GM23338 (cell line): ENCODE measurements around the gene SKIC8. TPM values are rescaled to one million over a fixed set of nuclear protein-coding genes. Genes with fewer than 3 reads are reported as not detected.

Source experiments
- ATAC-seq: fragments of 200-7000 bp; cut with Tn5 transposase; 3 replicates; pipeline ENCODE4 v1.9.1; 2020
- DNase-seq: peaks from one replicate; pipeline ENCODE4 v3.0.0-alpha.2; 2015; ENCODE audit warnings: low spot score
- H2AFZ ChIP-seq: fragments of 200-600 bp; sonication (generic); 2 replicates; pipeline ENCODE4 v1.8.0; 2016; ENCODE audit warnings: antibody characterized with exemption, mild to moderate bottlenecking, moderate library complexity
- H3F3A ChIP-seq: fragments of 200-600 bp; sonication (generic); replicated peaks from 2 replicates; pipeline ENCODE4 v1.8.0; 2017; ENCODE audit warnings: antibody characterized with exemption, mixed run types, low read depth
- H3K27ac ChIP-seq: fragments of 200-600 bp; sonication (generic); 2 replicates; pipeline ENCODE4 v1.6.1; 2016; ENCODE audit warnings: low read depth
- H3K27me3 ChIP-seq: fragments of 200-600 bp; sonication (generic); 2 replicates; pipeline ENCODE4 v1.8.0; 2016; ENCODE audit warnings: mild to moderate bottlenecking, mixed run types, moderate library complexity; ENCODE audit not compliant: insufficient read depth
- H3K36me3 ChIP-seq: fragments of 200-600 bp; sonication (generic); 2 replicates; pipeline ENCODE4 v1.8.0; 2016; ENCODE audit warnings: mild to moderate bottlenecking; ENCODE audit not compliant: insufficient read depth
- H3K4me1 ChIP-seq: fragments of 200-600 bp; sonication (generic); 2 replicates; pipeline ENCODE4 v1.8.0; 2016; ENCODE audit warnings: mild to moderate bottlenecking, moderate library complexity; ENCODE audit not compliant: insufficient read depth
- H3K4me2 ChIP-seq: fragments of 200-600 bp; sonication (generic); 2 replicates; pipeline ENCODE4 v1.7.1; 2017; ENCODE audit warnings: mixed run types
- H3K4me3 ChIP-seq: fragments of 200-600 bp; sonication (generic); 2 replicates; pipeline ENCODE4 v1.6.1; 2016; ENCODE audit warnings: mixed run types
- H3K79me2 ChIP-seq: fragments of 200-600 bp; sonication (generic); replicated peaks from 2 replicates; pipeline ENCODE4 v1.8.0; 2017; ENCODE audit warnings: mild to moderate bottlenecking; ENCODE audit not compliant: insufficient read depth
- H3K9me2 ChIP-seq: fragments of 200-600 bp; sonication (generic); 2 replicates; pipeline ENCODE4 v1.8.0; 2017; ENCODE audit not compliant: insufficient read depth
- H4K20me1 ChIP-seq: fragments of 200-600 bp; sonication (generic); replicated peaks from 2 replicates; pipeline ENCODE4 v1.8.0; 2017; ENCODE audit warnings: mild to moderate bottlenecking; ENCODE audit not compliant: insufficient read depth
- H3K27ac Mint-ChIP-seq: 2 replicates; pipeline ENCODE4 v1.8.0; 2020; ENCODE audit warnings: inconsistent platforms, mild to moderate bottlenecking, moderate library complexity, mixed read lengths
- H3K27me3 Mint-ChIP-seq: 3 replicates; pipeline ENCODE4 v1.8.0; 2022; ENCODE audit warnings: low read depth, mild to moderate bottlenecking, moderate library complexity, mixed read lengths, inconsistent platforms; ENCODE audit not compliant: insufficient read depth, poor library complexity
- H3K36me3 Mint-ChIP-seq: 3 replicates; pipeline ENCODE4 v1.8.0; 2021; ENCODE audit warnings: low read depth, mild to moderate bottlenecking, inconsistent platforms, moderate library complexity, mixed read lengths
- H3K4me1 Mint-ChIP-seq: 3 replicates; pipeline ENCODE4 v1.8.0; 2020; ENCODE audit warnings: mild to moderate bottlenecking, inconsistent platforms, mixed read lengths
- H3K4me3 Mint-ChIP-seq: 3 replicates; pipeline ENCODE4 v1.8.0; 2021; ENCODE audit warnings: moderate library complexity, mild to moderate bottlenecking, inconsistent platforms, mixed read lengths
- H3K9me3 Mint-ChIP-seq: 3 replicates; pipeline ENCODE4 v1.8.0; 2020; ENCODE audit warnings: moderate library complexity, mild to moderate bottlenecking, inconsistent platforms, mixed read lengths
- CREB1 ChIP-seq: fragments of 250-450 bp; sonication (Bioruptor Pico); IDR thresholded peaks from 2 replicates; pipeline ENCODE4 v1.5.0; 2020; ENCODE audit warnings: low read depth, mild to moderate bottlenecking, moderate library complexity
- ZNF114 ChIP-seq: fragments of 250-450 bp; sonication (Bioruptor Pico); IDR thresholded peaks from 2 replicates; pipeline ENCODE4 v1.5.0; 2020; ENCODE audit warnings: mild to moderate bottlenecking, moderate library complexity
- polyA plus RNA-seq: library from polyadenylated mRNA; unstranded; fragments of >200 nt; fragmentation: Nextera tagmentation; extraction: Ambion mirVana; gene quantifications from 2 replicates; pipeline ENCODE4 v1.2.1, GENCODE V29; 2016
- total RNA-seq: library from RNA; depleted of rRNA; stranded (reverse); fragments of >200 nt; shearing (Covaris generic); gene quantifications from 2 replicates; pipeline ENCODE4 v1.2.3, GENCODE V29; 2014
- TF ChIP-seq, protein P1 (sequence below): fragments of 250-450 bp; sonication (Bioruptor Pico); IDR thresholded peaks from 2 replicates; pipeline ENCODE4 v1.5.0; 2020; ENCODE audit warnings: mild to moderate bottlenecking, moderate library complexity
- TF ChIP-seq, protein P2 (sequence below): IDR thresholded peaks from 2 replicates; pipeline ENCODE4 v1.6.1; 2016; ENCODE audit warnings: antibody characterized with exemption

SKIC8 gene
- total and polyA plus RNA-seq, 2 experiments from 2014 or later, result 59.4 to 73.8 TPM

DNA sequence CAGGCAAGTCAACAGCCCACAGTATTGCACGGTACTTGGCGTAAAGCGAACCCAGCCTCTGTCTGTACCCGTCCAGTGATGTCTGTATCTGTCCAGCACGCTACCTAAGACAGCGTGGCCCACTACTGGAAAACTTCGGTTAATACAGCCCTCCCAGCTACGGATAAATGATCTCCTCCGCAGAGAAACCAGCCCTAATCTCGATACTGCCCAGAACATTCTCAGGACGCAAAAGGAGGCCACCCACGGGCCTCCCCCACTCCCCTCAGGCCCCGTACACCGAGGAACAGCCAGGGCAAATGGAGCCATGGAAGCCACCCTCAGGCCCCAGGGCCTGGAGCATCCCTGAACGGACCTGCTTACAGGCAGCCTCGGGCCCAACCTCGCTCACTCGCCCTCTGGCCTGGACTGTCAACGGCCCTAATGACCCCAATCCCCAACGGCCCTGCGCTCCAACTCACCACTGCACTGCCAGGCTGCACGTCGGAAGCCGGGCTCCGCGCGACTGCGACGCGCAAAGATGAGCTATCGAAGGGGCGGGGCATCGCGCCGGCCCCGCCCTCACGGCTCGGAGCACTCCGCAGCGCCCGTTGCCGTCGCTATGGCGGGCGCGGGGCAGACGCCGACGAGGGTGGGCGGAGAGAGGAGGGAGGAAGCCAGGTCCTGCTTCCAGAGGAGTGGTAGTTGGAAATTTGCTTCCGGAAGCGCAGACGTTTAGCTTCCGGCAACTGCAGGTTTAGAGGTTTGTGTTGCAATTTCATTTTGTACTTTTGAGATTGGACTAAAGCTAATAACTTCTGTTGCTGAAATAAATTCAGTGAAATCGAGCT is at the start of gene SKIC8 (continued):
- TF ChIP-seq, protein P1, sequence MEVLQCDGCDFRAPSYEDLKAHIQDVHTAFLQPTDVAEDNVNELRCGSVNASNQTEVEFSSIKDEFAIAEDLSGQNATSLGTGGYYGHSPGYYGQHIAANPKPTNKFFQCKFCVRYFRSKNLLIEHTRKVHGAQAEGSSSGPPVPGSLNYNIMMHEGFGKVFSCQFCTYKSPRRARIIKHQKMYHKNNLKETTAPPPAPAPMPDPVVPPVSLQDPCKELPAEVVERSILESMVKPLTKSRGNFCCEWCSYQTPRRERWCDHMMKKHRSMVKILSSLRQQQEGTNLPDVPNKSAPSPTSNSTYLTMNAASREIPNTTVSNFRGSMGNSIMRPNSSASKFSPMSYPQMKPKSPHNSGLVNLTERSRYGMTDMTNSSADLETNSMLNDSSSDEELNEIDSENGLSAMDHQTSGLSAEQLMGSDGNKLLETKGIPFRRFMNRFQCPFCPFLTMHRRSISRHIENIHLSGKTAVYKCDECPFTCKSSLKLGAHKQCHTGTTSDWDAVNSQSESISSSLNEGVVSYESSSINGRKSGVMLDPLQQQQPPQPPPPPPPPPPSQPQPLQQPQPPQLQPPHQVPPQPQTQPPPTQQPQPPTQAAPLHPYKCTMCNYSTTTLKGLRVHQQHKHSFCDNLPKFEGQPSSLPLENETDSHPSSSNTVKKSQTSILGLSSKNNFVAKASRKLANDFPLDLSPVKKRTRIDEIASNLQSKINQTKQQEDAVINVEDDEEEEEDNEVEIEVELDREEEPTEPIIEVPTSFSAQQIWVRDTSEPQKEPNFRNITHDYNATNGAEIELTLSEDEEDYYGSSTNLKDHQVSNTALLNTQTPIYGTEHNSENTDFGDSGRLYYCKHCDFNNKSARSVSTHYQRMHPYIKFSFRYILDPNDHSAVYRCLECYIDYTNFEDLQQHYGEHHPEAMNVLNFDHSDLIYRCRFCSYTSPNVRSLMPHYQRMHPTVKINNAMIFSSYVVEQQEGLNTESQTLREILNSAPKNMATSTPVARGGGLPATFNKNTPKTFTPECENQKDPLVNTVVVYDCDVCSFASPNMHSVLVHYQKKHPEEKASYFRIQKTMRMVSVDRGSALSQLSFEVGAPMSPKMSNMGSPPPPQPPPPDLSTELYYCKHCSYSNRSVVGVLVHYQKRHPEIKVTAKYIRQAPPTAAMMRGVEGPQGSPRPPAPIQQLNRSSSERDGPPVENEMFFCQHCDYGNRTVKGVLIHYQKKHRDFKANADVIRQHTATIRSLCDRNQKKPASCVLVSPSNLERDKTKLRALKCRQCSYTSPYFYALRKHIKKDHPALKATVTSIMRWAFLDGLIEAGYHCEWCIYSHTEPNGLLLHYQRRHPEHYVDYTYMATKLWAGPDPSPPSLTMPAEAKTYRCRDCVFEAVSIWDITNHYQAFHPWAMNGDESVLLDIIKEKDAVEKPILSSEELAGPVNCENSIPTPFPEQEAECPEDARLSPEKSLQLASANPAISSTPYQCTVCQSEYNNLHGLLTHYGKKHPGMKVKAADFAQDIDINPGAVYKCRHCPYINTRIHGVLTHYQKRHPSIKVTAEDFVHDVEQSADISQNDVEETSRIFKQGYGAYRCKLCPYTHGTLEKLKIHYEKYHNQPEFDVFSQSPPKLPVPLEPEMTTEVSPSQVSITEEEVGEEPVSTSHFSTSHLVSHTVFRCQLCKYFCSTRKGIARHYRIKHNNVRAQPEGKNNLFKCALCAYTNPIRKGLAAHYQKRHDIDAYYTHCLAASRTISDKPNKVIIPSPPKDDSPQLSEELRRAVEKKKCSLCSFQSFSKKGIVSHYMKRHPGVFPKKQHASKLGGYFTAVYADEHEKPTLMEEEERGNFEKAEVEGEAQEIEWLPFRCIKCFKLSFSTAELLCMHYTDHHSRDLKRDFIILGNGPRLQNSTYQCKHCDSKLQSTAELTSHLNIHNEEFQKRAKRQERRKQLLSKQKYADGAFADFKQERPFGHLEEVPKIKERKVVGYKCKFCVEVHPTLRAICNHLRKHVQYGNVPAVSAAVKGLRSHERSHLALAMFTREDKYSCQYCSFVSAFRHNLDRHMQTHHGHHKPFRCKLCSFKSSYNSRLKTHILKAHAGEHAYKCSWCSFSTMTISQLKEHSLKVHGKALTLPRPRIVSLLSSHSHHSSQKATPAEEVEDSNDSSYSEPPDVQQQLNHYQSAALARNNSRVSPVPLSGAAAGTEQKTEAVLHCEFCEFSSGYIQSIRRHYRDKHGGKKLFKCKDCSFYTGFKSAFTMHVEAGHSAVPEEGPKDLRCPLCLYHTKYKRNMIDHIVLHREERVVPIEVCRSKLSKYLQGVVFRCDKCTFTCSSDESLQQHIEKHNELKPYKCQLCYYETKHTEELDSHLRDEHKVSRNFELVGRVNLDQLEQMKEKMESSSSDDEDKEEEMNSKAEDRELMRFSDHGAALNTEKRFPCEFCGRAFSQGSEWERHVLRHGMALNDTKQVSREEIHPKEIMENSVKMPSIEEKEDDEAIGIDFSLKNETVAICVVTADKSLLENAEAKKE (CRISPR knock-in tag), result no peak

DNA sequence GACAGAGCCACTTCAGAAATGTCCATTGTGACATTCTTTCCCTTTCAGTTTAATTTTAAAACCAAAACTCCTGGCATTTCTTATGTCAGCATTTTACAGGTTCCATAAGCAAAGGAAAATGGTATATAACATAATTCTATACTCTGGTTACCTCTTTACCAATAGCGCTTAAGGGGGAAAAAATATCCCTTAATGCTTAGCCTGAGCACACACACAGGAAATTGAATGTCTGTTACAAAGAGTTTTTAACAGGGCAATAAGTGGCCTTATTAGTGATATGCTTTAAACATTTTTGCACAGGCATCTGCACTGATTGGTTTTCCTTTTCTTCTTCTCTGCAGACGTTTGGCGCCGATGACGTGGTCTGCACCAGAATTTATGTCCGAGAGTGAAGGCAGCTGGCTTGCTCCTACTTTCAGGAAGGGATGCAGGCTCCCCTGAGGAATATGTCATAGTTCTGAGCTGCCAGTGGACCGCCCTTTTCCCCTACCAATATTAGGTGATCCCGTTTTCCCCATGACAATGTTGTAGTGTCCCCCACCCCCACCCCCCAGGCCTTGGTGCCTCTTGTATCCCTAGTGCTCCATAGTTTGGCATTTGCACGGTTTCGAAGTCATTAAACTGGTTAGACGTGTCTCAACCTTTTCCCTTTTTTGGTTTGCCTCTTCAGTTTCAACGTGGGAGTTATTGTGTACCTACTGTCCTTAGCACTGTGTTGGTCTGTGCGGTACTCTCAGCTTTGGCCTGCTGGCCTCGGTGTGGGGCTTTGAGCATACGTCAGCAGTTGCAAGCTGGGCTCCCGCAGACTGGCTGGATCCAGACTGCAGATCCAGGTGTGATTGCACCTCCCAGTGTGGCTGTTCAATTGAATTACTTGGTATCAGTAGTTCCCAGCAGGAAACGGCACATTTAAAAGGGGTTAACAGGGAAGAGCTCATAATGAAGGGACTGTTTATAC is 48.5 kb upstream of the SKIC8 start:
- H4K20me1 ChIP-seq, result no peaks in the 10 kb centered on the region
- H3K36me3 ChIP-seq, result peaks cover 24% of the 10 kb centered on the region
- no peak overlapping the region for H3K4me2 ChIP-seq
- no peak overlapping the region for H2AFZ ChIP-seq
- Mint-ChIP-seq H3K27ac (no peak overlapping the region), H3K4me3 (peak overlapping the region; percentile 2; the same call in 1 of the 3 replicates), H3K36me3 (peaks cover 50% of the 10 kb centered on the region), H3K4me1 (peaks cover 10% of the 10 kb centered on the region), H3K27me3 (peaks cover 2% of the 10 kb centered on the region), H3K9me3 (no peaks in the 10 kb centered on the region)
- no peaks in the 10 kb centered on the region for H3F3A ChIP-seq
- no peaks in the 10 kb centered on the region for H3K27me3 ChIP-seq
- DNase-seq (no peak), ATAC-seq (peak; percentile 67)
- no peaks in the 10 kb centered on the region; the same call in 1 of the 2 replicates for H3K4me1 ChIP-seq
- H3K79me2 ChIP-seq, result no peaks in the 10 kb centered on the region
- H3K4me3 ChIP-seq, result no peak overlapping the region
- H3K27ac ChIP-seq, result no peak overlapping the region
- H3K9me2 ChIP-seq, result no peaks in the 10 kb centered on the region; the same call in 1 of the 2 replicates
- TF ChIP-seq, protein P2, sequence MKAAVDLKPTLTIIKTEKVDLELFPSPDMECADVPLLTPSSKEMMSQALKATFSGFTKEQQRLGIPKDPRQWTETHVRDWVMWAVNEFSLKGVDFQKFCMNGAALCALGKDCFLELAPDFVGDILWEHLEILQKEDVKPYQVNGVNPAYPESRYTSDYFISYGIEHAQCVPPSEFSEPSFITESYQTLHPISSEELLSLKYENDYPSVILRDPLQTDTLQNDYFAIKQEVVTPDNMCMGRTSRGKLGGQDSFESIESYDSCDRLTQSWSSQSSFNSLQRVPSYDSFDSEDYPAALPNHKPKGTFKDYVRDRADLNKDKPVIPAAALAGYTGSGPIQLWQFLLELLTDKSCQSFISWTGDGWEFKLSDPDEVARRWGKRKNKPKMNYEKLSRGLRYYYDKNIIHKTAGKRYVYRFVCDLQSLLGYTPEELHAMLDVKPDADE, result no peak
- TF ChIP-seq ZNF114 (CRISPR knock-in tag) (no peak), CREB1 (CRISPR knock-in tag) (no peak)
- TF ChIP-seq, protein P1 (CRISPR knock-in tag), result no peak
